ENCODE data around the gene FGFBP3. TPM values are rescaled to one million over a fixed set of nuclear protein-coding genes. Genes with fewer than 3 reads are reported as not detected.
"Not testable (repeated sequence)": the region's sequence is repeated elsewhere in the genome, so short reads cannot be mapped to it uniquely, and the experiment has no call there.

Gene FGFBP3
- total RNA-seq, 1 experiment from 2014 or later = 2.9 TPM

DNA sequence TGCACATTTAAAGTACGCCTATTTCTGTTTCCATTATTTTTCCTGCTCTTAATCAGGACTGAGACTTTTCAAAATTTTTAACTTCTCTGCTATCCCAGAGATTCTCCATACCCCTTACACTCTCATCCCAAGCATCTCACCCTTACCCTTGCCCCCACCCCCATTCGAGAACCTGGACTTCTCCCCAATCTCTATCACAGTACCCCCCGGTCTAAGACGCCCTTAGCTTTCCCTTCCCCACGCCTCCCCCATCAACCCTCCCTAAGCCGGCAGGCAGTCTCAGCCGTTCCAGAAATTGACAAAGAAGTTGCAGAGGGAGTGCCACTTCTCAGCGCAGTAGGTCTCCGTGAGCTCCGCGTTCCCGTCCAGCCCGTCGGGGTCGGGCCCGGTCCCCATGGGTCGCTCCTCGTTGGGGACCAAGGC lies 1.4 kb downstream of the FGFBP3 start:
- in situ Hi-C loops (cut with HindIII; ENCODE audit: low pct_unique_long_range_greater_than_20kb, low sequenced_read_pairs) = no loop called here
- no peak for DNase-seq (ENCODE audit: low read depth)

DNA sequence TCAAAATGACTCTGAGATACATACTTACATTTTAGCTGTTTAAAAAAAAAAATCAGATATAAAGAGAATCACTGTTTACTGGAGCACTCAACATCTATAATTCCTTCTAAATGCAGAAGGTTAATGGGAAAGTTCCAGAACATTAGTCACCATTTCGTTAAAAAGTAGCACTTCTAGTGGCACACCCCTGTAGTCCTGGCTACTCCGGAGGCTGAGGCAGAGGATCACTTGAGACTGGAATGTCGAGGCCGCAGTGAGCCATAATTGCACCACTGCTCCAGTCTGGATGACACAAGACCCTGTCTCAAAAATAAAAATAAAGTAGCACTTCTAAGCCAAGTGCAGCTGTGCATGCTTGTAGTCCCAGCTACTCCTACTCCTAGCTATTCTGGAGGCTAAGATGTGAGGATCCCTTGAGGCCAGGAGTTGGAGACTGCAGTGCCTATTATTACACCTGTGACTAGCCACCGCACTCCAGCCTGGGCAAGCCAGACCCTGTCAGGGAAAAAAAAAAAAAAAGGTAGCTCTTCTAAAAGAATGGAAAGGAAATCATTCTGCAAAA lies 2.2 kb downstream of the FGFBP3 start:
- no peak for DNase-seq (ENCODE audit: low read depth)
- in situ Hi-C loops (cut with HindIII; ENCODE audit: low pct_unique_long_range_greater_than_20kb, low sequenced_read_pairs) = no loop called here

- in situ Hi-C loops (cut with HindIII; ENCODE audit: low pct_unique_long_range_greater_than_20kb, low sequenced_read_pairs) = no loop called here
- peak; percentile 64 for DNase-seq (ENCODE audit: low read depth)
Measured at GRCh38 chr10:91901784-91902677, 7.3 kb downstream of the FGFBP3 start.

DNA sequence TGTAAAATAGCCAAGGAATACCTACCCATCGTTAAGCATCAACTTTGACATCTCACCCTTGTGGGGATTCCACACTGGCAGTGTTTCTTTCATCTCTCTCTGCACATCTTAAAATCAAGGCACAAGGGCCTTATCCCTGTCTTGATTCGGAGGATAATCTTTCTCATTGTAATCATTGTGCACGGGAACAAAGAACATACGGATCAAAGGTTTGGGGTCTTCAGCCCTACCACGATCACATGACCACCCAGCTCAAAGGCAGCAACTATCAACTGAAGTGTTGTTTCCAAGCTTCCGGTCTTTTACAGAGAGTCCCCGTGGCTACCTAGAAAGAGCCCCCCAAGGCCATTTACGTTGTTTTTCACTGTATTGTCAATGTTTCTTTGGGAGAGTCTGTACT lies 11.9 kb downstream of the FGFBP3 start:
- DNase-seq (ENCODE audit: low read depth) = no peak
- in situ Hi-C loops (cut with HindIII; ENCODE audit: low pct_unique_long_range_greater_than_20kb, low sequenced_read_pairs) = no loop called here

DNA sequence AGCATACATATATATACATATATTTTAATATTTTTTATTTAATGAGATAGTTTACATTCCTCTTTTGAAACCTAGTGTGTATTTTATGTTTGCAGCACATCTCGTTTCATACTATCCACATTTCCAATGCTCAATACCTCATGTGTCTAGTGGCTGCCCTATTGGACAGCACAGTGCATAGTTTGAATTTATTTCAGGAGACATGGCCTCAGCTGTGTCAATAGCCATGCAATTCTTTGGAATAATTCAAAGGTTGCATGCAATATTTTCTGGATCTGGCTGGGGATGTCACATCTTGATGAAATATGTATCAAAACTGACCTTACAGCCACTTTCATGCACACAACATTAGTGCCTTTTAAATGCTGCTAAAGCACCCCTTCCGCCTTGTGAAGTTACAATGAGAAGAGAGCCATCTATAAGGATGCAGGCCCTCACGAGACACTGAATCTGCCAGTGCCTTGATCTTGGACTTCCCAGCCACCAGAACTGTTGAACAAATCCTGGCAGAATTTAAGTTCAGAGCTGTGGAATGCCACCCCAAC lies 13.0 kb downstream of the FGFBP3 start:
- in situ Hi-C loops (cut with HindIII; ENCODE audit: low pct_unique_long_range_greater_than_20kb, low sequenced_read_pairs) = no loop called here
- DNase-seq (ENCODE audit: low read depth) = no peak

GRCh38 chr10:91894261-91894685 lies 15.0 kb downstream of the FGFBP3 start:
- DNase-seq (ENCODE audit: low read depth); in situ Hi-C loops (cut with HindIII; ENCODE audit: low pct_unique_long_range_greater_than_20kb, low sequenced_read_pairs): not testable (repeated sequence)

DNA sequence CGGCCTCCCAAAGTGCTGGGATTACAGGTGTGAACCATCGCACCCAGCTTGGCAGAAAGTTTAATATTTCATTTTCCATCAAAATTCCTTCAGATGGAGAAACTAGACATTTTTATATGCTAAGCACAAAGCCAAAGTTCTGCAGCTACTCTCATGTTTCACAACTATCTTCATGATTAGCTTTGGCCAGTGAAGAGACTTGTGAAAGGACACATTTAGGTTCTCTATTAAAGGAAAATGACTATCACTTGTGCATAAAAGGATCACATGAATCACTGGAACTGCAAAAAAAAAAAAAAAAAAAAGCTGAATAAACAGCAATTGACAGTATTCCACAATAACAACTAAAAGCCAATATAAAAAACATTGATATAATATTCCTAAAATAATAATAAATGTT lies 16.2 kb downstream of the FGFBP3 start:
- no peak for DNase-seq (ENCODE audit: low read depth)
- in situ Hi-C loops (cut with HindIII; ENCODE audit: low pct_unique_long_range_greater_than_20kb, low sequenced_read_pairs) = no loop called here

GRCh38 chr10:91891125-91892001 lies 17.9 kb downstream of the FGFBP3 start:
- DNase-seq (ENCODE audit: low read depth) = peak; percentile 26
- in situ Hi-C loops (cut with HindIII; ENCODE audit: low pct_unique_long_range_greater_than_20kb, low sequenced_read_pairs) = no loop called here

GRCh38 chr10:91887272-91888076 lies 21.8 kb downstream of the FGFBP3 start:
- DNase-seq (ENCODE audit: low read depth) = no peak

GRCh38 chr10:91886954-91887271 lies 22.4 kb downstream of the FGFBP3 start:
- no peak for DNase-seq (ENCODE audit: low read depth)
- in situ Hi-C loops (cut with HindIII; ENCODE audit: low pct_unique_long_range_greater_than_20kb, low sequenced_read_pairs) = no loop called here

More at GRCh38 chr10:91887272-91888076, 21.8 kb downstream of the FGFBP3 start:
- in situ Hi-C loops (cut with HindIII; ENCODE audit: low pct_unique_long_range_greater_than_20kb, low sequenced_read_pairs) = no loop called here

DNA sequence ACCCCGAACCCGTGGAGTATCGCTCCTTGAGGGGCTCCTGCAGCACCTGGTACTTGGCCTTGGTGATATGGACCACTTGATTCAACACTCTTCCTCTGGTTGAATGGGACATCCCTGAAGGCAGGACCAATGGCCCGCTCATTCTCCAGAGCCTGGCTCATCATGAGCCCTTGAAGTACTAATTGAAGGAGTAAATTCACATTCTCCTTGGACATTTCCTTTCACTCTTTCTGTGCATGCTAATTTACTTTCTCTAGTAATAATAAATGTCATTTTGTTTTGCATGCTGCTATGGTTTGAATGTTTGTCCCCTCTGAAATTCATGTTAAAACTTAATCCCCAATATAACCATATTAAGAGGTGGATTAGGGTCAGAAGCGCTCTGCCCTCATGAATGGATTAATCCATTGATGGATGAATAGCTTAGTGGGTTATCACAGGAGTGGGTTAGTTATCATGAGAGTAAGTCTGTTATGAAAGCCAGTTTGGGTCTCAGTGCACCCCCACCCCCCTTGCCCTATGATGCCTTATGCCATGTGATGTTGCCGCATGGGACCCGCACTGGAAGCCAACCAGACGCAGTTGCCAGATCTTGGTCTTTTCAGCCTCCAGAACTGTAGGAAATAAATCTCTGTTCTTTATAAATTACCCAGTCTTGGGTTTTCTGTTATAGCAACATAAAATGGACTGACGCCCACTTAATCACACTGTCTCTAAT lies 23.8 kb downstream of the FGFBP3 start:
- DNase-seq (ENCODE audit: low read depth) = no peak
- in situ Hi-C loops (cut with HindIII; ENCODE audit: low pct_unique_long_range_greater_than_20kb, low sequenced_read_pairs) = no loop called here

DNA sequence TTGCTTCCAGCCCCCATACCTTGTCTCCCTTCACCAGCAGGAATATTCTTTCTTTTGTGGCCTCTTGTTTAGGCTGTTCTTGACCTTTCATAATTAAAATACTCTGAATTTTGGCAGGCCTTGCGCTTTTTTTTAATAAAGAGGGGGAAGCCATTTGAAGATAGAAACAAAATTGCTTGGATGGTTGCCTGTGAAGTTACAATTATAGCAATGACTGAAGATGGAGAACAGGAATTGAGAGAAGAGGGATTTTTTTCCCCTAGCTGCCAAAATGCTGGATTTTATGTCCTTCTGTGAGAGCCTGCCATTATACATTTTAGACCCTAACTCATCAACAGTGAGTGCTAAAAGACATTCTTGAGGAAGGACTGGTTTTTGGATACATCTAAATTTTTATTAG lies 24.8 kb downstream of the FGFBP3 start:
- DNase-seq (ENCODE audit: low read depth) = no peak
- in situ Hi-C loops (cut with HindIII; ENCODE audit: low pct_unique_long_range_greater_than_20kb, low sequenced_read_pairs) = no loop called here

DNA sequence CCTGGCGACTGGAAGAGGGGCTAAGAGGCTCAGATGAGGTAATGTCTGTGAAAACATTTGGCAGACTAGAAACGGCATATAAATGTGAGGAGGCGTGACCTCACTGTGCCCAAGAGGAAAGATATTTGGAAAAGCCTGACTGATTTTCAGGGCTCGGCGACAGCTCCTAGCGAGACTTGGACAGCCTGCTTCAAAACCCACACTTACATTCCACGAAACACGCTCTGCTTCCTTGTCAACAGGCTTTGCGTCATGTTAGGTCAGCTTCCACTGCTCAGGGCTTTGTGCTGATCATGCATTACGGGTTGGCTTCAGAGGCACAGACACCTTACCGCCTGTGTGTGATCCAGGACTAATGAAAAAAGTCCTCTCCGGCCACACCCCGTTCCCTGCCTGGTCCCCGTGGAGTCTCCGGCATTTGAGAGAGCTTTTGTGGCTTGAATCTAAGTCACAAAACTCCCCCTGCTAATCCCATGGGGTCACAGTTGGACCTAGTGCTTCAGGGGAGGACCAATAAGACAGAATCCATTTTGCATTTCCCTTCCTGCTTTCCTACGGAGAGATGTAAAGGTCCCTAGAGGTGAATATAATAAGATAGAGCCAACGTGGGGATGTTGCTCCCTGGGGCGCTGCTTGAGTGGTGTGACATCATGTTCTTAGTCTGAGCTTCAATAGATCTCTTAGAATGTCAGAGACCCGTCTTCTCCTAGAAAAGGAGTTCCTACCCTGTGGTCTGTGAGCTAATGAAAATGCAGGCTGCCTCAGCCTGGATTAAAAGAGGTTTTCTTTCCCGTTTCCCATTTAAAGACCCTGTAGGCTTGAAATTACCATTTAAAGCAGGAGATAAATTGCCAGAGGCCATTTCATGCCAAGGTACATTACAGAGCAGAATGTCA lies 25.5 kb downstream of the FGFBP3 start:
- in situ Hi-C loops (cut with HindIII; ENCODE audit: low pct_unique_long_range_greater_than_20kb, low sequenced_read_pairs) = no loop called here
- DNase-seq (ENCODE audit: low read depth) = no peak

GRCh38 chr10:91880310-91880709 lies 29.0 kb downstream of the FGFBP3 start:
- DNase-seq (ENCODE audit: low read depth) = no peak
- in situ Hi-C loops (cut with HindIII; ENCODE audit: low pct_unique_long_range_greater_than_20kb, low sequenced_read_pairs) = no loop called here

DNA sequence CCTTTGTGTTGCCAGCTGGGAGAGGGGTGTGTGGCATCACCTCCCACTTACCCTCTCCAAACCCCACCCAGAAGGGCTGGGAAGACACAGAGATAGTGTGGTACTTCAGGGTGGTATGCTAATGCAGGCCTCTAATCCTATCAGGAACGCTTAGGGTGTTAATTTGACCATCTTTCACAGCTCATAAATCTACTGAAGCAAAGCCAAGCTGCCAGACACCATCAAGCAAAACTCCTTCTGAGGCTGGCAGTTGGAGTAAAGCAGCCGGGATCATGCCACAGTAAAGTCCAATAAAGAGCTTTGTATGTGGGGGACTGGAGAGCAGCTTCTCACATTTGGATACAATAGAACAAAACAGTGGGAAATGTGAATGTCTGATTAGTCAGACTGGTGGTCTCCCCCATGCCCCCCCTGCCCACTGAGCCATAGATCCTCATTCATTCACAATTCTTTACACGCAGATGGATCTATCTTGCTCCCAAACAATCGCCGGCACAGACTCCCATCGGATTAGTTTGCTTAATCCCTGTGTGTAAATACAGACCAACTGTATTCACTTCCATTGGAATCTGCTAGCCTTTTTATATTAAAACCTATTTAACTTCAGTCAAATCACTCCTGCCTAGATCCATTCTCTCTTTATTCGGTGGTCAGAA lies 29.6 kb downstream of the FGFBP3 start:
- in situ Hi-C loops (cut with HindIII; ENCODE audit: low pct_unique_long_range_greater_than_20kb, low sequenced_read_pairs) = no loop called here
- no peak for DNase-seq (ENCODE audit: low read depth)

- in situ Hi-C loops (cut with HindIII; ENCODE audit: low pct_unique_long_range_greater_than_20kb, low sequenced_read_pairs) = no loop called here
Measured at GRCh38 chr10:91875779-91876178, 33.5 kb downstream of the FGFBP3 start.

More at GRCh38 chr10:91875779-91876178, 33.5 kb downstream of the FGFBP3 start:
- DNase-seq (ENCODE audit: low read depth) = no peak
